ENCODE results near the gene RAD1.

Gene RAD1

DNA sequence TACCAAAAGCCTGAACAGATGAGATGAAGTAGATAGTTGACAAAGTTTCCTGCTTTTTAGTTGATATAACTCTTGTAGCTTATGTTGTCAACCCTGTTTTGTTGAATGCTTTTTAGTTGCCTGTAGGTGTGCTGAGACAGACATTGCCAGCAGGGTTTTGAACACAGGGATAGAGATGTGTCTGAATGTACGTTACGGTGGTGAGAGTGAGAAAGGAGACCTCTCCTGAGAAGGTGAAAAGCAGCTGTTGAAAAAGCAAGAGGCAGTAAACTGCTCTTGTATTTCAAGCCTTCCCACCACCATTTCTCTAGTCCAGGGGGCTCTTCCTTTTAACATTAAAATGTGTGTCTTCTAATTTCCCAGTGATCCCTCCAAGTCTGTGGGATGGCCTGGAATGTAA lies 28.7 kb upstream of the RAD1 start:
- Histone ChIP-seq H3K4me1 (ENCODE audit: control insufficient read depth, insufficient read depth, low read length) (no peaks in the 10 kb centered on the region), H3K27ac (ENCODE audit: extremely low read depth, low read depth, low read length) (no peak overlapping the region), H3K36me3 (ENCODE audit: control insufficient read depth in 2 of 2, insufficient read depth in 1 of 2, low read length in 2 of 2) (peaks cover 81 to 93% of the 10 kb centered on the region in 2 experiments), H3K9me3 (ENCODE audit: control insufficient read depth, insufficient read depth, low read depth, low read length) (no peaks in the 10 kb centered on the region; the same call in 1 of the 2 replicates), H3K4me3 (ENCODE audit: low read depth, low read length) (no peak overlapping the region)
- TF ChIP-seq ZNF544 (tag by site-specific recombination; IDR thresholded peaks at IDR 0.05) (no peak), ZNF211 (tag by site-specific recombination; IDR thresholded peaks at IDR 0.05; ENCODE audit: low read depth) (no peak), ZNF768 (tag by site-specific recombination; IDR thresholded peaks at IDR 0.05) (no peak), ZBTB1 (tag by site-specific recombination; IDR thresholded peaks at IDR 0.05) (no peak), HIC1 (tag by site-specific recombination; IDR thresholded peaks at IDR 0.05) (no peak), PATZ1 (tag by site-specific recombination; IDR thresholded peaks at IDR 0.05) (no peak), SCRT1 (tag by site-specific recombination; IDR thresholded peaks at IDR 0.05; ENCODE audit: borderline replicate concordance) (no peak), ZNF169 (tag by site-specific recombination; IDR thresholded peaks at IDR 0.05) (no peak), ZNF585B (tag by site-specific recombination; IDR thresholded peaks at IDR 0.05) (no peak), ZXDB (tag by site-specific recombination; IDR thresholded peaks at IDR 0.05) (no peak), SETDB1 (IDR thresholded peaks at IDR 0.05; ENCODE audit: insufficient read length, low read length) (no peak), ZNF354C (tag by site-specific recombination; IDR thresholded peaks at IDR 0.05; ENCODE audit: borderline replicate concordance, low read depth) (no peak), ZNF843 (tag by site-specific recombination; IDR thresholded peaks at IDR 0.05) (no peak)
- TF ChIP-seq, protein P1, sequence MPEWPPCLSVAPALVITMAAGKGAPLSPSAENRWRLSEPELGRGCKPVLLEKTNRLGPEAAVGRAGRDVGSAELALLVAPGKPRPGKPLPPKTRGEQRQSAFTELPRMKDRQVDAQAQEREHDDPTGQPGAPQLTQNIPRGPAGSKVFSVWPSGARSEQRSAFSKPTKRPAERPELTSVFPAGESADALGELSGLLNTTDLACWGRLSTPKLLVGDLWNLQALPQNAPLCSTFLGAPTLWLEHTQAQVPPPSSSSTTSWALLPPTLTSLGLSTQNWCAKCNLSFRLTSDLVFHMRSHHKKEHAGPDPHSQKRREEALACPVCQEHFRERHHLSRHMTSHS (tag by site-specific recombination; IDR thresholded peaks at IDR 0.05) = no peak
- TF ChIP-seq, protein P2, sequence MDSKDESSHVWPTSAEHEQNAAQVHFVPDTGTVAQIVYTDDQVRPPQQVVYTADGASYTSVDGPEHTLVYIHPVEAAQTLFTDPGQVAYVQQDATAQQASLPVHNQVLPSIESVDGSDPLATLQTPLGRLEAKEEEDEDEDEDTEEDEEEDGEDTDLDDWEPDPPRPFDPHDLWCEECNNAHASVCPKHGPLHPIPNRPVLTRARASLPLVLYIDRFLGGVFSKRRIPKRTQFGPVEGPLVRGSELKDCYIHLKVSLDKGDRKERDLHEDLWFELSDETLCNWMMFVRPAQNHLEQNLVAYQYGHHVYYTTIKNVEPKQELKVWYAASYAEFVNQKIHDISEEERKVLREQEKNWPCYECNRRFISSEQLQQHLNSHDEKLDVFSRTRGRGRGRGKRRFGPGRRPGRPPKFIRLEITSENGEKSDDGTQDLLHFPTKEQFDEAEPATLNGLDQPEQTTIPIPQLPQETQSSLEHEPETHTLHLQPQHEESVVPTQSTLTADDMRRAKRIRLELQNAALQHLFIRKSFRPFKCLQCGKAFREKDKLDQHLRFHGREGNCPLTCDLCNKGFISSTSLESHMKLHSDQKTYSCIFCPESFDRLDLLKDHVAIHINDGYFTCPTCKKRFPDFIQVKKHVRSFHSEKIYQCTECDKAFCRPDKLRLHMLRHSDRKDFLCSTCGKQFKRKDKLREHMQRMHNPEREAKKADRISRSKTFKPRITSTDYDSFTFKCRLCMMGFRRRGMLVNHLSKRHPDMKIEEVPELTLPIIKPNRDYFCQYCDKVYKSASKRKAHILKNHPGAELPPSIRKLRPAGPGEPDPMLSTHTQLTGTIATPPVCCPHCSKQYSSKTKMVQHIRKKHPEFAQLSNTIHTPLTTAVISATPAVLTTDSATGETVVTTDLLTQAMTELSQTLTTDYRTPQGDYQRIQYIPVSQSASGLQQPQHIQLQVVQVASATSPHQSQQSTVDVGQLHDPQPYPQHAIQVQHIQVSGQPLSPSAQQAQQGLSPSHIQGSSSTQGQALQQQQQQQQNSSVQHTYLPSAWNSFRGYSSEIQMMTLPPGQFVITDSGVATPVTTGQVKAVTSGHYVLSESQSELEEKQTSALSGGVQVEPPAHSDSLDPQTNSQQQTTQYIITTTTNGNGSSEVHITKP (tag by site-specific recombination; IDR thresholded peaks at IDR 0.05) = no peak
- ChIA-PET POLR2A (interaction anchor here (1.7 to 2.2 kb wide), 2 partner anchors 15 to 29 kb away, joined by 6 read pairs; partner anchors contain the start of genes BRIX1, DNAJC21 and RAD1), CTCF (interaction anchor here (0.7 to 2.1 kb wide), 3 partner anchors 14 to 1361 kb away, joined by 3 to 11 read pairs (median 3); no protein-coding TSS in a partner anchor)

- H3K9me3 ChIP-seq (ENCODE audit: control insufficient read depth, insufficient read depth, low read depth, low read length) = no peaks in the 10 kb centered on the region; the same call in 1 of the 2 replicates
- no peak overlapping the region for H3K27ac ChIP-seq (ENCODE audit: extremely low read depth, low read depth, low read length)
- ChIA-PET CTCF (interaction anchor here (1.3 to 3.9 kb wide), 2 partner anchors 8 to 15 kb away, joined by 3 to 19 read pairs; no protein-coding TSS in a partner anchor), POLR2A (interaction anchor here (1.3 to 3.0 kb wide), 2 partner anchors 12 to 27 kb away, joined by 5 to 11 read pairs; partner anchors contain the start of genes BRIX1, DNAJC21 and RAD1)
- H3K36me3 ChIP-seq (ENCODE audit: control insufficient read depth in 2 of 2, insufficient read depth in 1 of 2, low read length in 2 of 2) = peaks cover 90 to 94% of the 10 kb centered on the region in 2 experiments
- H3K4me3 ChIP-seq (ENCODE audit: low read depth, low read length) = no peak overlapping the region
- TF ChIP-seq ZNF184 (tag by site-specific recombination; IDR thresholded peaks at IDR 0.05) = no peak
- H3K4me1 ChIP-seq (ENCODE audit: control insufficient read depth, insufficient read depth, low read length) = no peaks in the 10 kb centered on the region
These were observed 26.6 kb upstream of the RAD1 start for GRCh38 chr5:34941936-34942335.
